Stimulated activated CD4-positive, alpha-beta T cell treated with anti-CD3 and anti-CD28 coated beads, Interleukin-15, amount 100 ng/mL, for 48 hours (primary cell): ENCODE results near the gene TAOK1.
A peak's percentile ranks its signal among the peaks of the same experiment; 100 is the strongest.
"Not testable (repeated sequence)": the region's sequence is repeated elsewhere in the genome, so short reads cannot be mapped to it uniquely, and the experiment has no call there.

Experiments used
- DNase-seq, 2 donors: peaks; one replicate each; pipeline ENCODE4 v3.0.0-alpha.2; 2020; ENCODE audit warnings: low read depth in 2 of 2

Gene TAOK1

DNA sequence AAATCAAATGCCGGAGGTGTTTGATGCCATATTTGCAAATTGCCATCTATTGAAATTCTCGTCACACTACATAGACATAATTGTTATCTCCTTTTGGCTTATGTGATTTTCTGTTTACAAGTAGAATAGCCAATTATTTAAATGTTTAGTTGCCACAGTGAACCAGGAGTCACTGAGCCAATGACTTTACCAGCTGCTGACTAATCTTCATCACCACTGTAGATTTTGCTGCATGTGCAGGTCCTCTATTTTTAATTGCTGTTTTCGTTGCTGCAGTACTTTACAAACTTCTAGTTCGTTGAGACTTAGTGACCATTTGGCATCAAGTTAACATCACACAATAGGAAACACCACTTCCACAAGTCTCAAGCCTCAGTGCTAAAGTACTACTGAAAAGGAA is 153.9 kb downstream of the TAOK1 start:
- no peak for DNase-seq

DNA sequence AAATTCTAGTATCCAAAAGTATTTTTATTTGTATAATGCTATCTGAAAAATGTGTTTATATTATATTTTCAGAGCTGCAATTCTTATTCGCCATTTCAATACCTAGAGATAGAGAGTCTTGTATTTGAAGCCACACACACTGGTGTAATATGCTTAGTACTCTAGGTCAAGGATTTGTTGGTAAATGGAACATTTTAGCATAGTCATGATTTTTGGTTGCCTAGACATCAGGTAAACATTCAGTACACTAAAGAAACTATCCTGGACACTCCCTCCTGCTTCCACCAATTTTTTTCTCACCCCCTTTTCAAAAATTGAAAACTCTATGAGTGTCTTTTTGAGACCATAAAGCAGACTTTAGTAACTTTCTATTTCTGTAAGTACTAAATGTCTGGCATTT is 155.9 kb downstream of the TAOK1 start:
- no peak for DNase-seq

DNA sequence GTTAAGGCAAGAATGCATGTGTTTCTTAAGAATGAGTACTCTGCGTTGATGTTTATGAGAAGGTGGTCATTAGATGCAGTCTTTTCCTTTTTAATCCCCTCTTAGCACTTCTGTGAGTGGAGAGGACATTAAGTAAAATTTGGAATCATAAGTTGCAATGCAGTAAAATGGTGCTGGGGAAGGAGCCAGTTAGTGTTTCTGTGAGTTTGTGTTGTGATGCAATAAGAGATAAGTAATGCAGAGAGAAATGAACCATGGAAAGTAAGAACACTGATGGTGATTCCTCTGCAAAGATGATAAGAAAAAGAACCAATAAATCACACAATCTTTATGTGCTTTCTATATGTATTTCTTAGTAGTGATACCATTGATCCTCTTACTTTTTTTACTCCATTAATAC is 156.7 kb downstream of the TAOK1 start:
- DNase-seq: no peak

DNA sequence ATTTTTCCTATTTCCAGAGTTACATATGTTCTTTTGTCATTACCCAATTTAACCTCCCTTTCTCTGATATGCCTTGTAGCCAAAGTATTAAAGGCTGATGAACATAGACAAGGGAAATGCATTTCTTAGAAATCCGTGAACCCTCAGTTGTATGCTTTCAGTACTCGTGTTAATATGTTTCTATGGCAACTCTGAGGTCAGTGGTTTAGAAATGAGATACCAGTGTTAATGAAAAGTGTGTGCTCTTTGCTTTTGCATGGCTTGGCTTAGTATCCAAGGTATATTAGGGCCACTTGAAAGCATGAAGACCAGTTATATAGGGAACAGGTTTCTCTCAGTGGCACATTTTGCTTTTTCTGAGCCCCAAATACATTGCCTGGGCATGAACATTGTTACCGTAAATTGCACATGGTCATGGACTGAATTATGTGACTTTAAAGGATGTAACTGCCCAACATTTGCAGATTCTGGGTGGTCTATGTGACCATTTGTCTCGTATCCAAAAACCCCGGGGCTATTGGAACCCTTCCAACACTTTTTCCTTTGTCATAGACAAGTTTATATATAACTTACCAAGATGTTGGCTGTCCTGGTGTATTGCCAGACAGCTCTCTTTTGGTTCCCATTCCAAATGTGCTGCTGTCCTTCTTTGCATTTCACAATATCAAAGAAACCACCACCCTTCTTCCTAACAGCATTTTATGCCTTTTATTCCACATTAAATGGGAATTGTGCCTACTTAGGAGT is 159.2 kb downstream of the TAOK1 start:
- no peak for DNase-seq

DNA sequence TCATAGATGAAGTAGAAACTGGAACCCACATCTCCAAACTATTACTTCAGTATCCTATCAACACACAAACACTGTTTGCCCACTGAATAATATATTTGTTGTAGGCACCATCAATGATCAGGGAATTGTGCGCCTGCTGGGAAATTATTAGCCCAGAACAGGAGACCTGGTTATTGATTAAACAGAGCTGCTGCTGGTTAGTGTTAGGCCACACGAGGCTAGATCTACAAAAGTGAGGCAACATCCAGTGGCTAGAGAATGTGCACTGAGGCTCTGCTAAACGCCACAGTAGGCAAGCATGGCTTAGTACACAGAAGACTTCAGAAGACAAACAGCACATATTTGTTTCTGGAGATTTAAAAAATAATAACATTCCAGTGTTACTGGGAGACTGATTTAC is 165.7 kb downstream of the TAOK1 start:
- no peak for DNase-seq

DNA sequence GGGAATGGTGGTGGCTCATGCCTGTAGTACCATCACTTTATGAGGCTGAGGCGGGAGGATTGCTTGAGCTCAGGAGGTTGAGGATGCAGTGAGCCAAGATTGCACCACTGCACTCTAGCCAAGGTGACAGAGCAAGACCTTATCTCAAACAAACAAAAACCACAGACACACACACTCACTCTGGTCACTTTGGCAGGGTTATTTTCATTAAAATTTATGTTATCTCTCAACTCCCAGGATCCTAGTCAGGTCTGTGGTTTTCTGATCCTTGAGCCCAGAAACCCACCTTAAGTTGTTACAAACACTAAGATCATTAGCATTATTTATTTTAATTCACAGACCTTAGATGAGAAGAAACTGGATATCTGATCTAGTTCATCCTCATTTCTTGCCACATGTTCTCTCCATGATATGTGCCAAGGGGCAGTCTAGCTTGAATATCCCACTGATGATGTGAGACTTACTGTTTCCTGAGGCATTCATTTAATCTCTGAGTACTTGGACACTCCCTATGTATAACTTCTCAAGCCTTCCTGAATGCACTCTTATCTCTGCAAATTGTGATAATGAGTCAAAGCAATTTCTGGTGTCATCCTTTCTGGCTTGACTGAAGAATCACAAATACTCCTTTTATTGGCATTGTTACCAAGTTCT is 167.0 kb downstream of the TAOK1 start:
- no peak for DNase-seq

DNA sequence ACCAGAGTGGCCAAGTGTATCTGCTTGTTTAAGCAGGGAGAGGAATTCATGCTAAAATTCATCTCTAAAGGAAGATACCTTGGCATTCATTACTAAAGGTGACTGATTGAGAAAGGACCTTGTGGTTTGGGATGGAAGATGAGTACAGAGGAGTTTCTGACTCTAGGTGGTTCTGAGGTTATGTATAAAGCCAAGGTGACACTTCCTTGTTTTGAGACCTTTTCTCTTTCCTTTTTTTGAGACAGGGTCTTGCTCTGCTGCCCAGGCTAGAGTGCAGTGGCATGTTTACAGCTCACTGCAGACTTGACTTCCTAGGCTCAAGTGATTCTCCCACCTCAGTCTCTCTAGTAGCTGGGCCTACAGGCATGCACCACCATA is 167.6 kb downstream of the TAOK1 start:
- no peak for DNase-seq

DNA sequence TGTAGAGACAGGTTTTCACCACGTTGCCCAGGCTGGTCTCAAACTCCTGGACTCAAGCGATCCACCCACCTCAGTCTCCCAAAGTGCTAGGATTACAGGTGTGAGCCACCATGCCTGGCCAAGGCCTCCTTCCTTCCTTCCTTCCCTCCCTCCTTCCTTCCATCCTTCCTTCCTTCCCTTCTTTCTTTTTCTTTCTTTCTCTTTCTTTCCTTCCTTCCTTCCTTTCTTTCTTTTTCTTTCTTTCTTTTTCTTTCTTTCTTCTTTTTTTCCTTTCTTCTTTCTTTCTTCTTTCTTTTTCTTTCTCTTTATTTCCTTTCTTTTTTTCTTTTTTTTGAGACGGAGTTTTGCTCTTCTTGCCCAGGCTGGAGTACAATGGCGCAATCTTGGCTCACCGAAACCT is 168.0 kb downstream of the TAOK1 start:
- DNase-seq: not testable (repeated sequence)

DNA sequence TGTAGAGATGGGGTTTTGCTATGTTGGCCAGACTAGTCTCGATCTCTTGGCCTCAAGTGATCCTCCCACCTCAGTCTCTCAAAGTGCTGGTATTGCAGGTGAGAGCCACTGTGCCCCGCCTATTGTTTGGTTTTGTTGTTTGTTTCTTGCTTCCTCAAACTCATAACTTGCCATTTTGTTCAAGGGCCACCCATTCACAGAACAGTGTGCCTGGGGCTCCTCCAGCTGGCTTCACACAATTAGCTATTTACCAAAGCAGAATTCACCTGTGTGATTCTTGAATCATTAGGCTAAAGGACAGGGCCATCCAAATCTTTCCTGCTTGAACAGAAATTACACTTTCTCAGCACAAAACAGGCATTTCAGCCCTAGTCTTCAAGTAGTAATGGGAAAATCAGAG is 169.5 kb downstream of the TAOK1 start:
- no peak for DNase-seq

DNA sequence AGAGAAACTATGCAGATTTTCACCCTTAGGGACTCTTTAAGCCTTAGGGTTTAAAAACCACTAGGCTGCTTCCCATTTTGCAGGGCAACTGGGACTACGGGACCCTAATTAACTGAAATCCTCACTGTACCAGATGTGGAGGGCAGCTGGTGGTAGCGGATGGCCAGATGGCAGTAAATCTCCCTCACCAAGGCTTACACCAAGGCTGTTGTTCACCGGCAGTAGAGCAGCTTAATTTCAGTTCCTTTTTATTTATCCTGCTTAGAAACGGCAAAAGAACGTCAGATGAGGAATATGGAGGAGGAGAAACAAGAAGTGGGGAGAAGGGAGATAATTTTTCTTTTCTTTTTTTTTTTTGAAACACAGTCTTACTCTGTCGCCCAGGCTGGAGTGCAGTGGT is 170.2 kb downstream of the TAOK1 start:
- no peak for DNase-seq

DNA sequence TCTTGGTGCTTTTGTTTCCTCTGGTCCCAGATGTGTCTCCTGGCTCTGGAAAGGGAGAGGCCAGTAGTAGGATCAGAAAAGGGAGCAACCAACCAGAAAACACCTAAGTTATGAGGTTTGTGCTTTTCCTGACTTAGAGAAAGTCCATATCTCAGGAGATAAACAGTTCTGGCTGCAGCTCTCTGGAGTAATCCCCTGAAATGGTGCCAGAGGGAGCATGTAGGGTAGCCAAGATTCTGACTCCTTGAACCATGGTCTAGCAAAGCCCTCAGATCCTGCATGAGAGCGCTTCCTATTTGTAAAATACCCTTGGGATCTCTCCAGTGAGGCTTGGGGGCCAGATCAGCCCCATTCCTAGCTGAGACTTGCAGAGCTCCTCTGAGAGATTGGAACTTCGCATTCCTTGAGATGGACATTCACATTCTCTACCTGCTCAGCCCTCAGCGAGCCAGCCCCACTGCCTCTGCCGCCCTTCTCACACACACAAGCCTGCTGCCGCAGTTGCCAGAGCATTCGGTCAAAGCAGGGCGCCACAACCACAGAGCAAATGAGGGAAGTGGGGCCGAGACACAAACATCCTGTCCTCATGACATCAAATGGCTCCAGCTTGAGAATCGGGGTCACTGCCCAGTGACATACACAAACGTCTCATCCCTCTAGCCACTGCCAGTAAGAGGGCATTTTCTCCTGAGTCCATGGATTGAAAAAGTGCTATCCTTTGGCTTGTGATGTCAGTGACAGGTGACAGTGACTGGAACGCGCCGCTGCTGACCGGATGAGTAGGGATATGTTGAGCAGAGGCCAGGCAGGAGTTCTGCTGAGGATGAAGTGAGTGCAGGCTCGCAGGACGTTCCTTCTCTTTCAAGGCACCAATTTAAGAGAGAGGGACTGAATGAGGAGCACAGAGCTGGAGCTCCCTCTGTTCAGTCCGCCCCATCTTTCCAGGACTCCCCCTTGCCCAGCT is 171.7 kb downstream of the TAOK1 start:
- DNase-seq: no peak

DNA sequence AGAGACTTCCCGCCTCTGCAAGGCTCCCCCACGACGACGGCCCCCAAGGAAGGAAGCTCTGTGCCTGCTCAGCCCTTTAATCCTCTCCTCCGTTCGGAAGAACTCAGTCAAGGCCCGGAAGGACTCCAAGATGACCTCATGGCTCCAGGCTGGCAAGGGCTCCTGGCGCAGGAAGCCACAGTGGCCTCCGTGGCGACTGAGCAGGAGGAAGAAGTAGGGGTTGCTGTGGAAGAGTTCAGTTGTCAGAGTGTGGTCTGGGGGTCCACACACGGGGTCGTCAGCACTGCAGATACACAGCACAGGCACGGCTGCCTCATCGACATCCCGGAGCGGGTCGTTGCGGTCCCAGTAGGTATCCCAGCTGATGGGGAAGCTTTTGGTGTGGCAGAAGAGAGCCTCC is 172.5 kb downstream of the TAOK1 start:
- no peak for DNase-seq

DNA sequence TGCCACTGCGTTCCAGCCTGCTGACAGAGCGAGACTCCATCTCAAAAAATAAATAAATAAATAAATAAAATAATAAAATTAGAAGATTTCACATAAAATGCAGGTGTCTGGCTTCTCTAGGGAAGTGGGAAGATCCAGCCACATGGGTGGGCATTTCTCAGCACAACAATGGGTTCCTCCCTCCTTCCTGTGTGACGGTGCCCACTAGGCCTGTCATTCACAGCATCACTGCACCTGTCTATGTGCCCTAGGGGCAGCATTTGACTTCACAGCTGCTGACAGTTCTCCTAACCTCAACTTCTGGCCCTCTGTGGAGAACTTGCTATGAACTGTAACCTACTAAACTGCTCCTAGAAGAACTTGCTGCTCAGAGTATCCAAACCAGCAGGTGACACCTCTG is 173.7 kb downstream of the TAOK1 start:
- no peak for DNase-seq

DNA sequence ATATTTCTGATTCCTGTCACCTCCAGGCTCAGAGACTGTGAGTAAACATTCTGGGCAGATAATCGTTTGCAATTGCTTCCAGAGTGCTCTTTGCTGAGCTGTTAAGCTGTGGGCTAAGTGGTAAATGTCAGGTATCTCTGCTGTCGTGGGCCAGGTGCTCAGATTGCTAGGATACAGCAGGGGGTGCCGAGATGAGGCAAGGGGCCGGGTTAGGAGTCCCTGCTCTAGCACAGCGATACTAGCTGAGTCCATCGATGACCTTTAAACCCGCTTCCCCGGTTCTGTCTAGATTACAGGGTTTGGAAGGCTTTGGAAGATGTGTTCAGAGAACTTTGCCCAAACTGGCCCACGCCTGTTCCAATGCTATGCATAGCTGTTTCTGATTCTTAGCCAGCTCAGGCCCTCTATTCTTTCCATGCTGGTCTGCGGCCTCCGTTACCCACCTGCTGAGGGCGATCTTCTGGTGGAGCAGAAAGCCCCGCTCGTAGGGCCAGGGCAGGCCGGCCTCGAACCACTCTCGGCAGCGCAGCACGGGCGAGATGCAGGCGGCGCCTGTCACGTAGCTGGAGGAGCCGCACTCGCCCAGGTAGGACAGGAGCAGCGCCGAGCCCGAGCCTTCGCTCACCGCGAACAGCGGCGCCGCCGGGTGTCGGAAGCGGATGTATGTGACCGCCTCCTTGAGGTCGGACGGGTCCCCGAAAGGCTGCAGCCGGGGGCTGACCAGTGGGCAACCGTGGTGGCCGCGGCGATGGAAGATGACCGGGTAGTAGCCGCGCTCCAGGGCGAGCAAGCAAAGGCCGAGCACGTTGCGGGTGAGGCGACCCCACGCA is 175.7 kb downstream of the TAOK1 start:
- DNase-seq: peak in 1 of 2 donors; percentile 45

DNA sequence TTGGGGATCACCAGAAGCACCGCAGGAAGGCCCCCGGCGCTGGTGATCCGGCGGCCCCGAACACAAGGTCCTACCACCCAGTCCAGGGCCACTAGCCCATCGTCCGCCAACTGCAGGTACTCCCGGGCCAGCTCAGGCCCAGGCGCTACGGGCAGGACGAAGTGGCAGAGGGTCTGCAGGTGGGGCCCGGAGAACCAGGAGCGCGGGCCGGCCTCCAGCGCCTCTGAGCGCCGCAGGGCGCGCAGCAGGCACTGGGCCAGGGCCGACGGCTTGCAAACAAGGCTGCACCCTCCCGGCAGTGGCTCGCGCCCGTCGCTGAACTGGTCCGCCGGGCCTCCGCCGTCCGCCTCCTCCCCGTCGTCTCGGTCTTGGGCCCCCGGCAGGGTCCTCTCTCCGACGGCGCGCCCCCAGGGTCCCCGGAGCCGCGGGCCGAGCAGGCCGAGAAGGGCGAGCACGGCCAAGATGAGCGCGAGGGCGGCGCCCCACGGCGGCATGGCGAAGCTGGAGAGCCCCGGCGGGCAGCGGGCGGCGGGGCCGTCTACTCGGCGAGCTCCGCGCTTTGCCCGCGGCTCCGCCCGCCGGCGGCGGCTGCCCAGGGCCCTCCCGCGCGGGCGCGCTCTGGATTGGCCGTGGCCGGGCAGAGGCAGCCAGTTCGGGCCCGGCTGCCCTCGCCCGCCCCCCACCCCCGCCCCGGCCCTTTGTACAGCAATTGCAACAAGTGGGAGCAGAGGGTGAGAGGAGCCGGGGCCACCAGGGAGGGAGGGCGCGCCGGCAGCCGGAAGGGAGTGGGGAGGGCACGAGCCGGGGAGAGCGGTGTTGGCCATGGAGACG is 176.5 kb downstream of the TAOK1 start, which contains the start of gene ABHD15:
Gene ABHD15, minus strand, starts transcription at position 565 of the 831 bp plus-strand sequence. Its CDS starts 71 bp downstream, at position 494.
- peak in 1 of 2 donors; percentile 50 for DNase-seq

DNA sequence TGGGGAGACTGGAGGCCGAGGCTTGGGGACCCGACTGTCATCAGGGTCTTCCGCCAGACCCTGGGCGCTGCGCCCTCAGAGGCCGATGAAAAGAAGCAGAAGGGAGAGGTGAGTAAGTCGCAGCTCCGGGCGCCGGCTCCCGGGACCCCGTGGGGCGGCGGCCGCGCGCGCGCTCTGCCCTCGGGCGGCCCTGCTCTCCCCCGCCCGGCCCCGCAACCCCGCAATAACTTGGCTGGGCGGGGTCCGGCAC is 177.1 kb downstream of the TAOK1 start:
- DNase-seq: no peak

DNA sequence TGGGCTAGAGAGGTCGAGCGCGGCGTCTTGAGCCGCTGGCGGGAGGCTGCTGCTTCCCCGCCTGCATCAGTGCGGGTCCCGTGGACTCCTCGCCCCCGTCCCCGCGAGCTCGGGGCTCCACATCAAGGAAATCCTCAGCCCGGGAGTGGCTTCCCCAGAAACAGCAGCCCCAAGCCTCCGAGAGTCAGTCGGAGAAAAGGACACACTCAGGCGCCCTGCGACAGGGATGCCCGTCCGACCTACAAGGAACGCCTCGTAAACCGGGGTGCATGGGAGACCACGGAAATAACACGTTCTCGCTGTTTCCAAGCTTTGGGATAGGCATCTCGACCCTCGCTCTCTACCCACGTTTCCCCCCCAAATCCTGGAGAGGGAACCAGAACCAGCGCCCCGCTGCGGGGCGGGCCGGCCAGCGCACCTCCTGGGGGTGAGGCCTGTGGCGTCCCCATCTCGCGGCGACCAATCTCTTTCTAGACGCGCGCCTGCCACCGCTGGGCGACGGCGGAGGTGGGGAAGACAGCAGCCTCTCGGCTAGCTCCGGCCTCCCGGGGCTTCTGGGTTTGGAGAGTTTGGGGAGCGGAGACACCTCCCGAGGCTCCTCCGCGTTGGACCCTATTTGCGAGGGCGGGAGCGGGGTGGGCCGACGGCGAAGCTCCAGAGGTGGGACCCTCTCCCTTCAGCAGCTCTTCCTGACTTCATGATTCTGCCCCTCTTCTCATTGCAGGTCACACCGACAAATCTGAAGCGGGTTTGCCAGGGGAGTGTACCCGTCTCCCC is 177.6 kb downstream of the TAOK1 start:
- peak in 1 of 2 donors; percentile 72 for DNase-seq

DNA sequence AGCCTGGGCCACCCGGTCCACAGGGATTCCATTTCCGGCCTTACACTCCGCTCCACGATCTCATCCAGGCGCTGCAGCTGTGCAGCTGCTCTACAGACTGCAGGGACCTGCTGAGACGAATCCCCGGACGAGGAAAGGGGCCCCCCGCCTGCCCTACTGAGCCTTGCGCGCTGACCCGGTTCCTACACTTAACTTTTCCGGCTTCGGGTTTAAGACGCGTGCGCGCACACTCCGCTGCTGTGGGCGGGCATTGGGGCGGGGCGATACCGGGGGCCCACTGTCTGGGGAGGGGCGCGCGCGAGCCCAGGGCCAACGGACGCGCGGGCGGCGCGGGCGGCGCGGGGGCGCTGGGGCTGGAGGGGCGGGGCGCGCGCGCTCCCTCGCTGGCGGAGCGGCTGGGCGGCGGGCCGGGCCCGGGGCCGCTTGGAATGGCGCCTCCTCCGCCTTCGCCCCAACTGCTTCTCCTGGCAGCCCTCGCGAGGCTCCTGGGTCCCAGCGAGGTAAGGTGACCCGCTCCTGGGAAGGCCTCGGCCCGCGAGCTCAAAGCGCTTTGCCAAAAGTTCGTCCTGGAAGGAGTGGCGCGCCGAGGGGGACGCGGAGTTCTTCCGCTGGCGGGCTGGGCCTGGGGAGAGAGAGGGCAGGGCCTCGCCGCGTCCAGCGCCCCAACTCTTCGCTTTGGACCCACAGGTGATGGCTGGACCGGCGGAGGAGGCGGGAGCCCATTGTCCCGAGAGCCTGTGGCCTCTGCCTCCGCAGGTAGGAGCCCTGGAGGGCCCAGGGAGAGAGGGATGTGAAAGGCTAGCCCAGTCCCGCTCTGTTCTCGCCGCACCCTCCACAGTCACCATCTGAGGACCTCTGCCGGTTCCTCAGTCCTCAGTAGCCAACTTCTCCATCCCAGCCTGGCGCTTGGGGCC is 178.4 kb downstream of the TAOK1 start, which contains the start of gene TP53I13:
Gene TP53I13, plus strand, starts transcription at position 371 of the 914 bp plus-strand sequence. Its CDS starts 58 bp downstream, at position 429.
- peak in 1 of 2 donors; percentile 85 for DNase-seq
